KOPT-K1 (cell line): Measurements from ENCODE around the gene SEMA3A.
"Not testable (repeated sequence)": the region's sequence is repeated elsewhere in the genome, so short reads cannot be mapped to it uniquely, and the experiment has no call there.

Experiments used
- H3K27ac ChIP-seq: fragments of 200-600 bp; sonication (generic); 2 replicates; pipeline ENCODE4 v1.5.1; 2016; ENCODE audit warnings: antibody characterized with exemption, mild to moderate bottlenecking, low read depth, low read length; ENCODE audit not compliant: poor library complexity, severe bottlenecking
- H3K36me3 ChIP-seq: fragments of 200-600 bp; sonication (generic); 2 replicates; pipeline ENCODE4 v1.5.1; 2017; ENCODE audit warnings: antibody characterized with exemption, mild to moderate bottlenecking, low read length, moderate library complexity; ENCODE audit not compliant: insufficient read depth
- H3K9me3 ChIP-seq: fragments of 200-600 bp; sonication (generic); 2 replicates; pipeline ENCODE4 v1.5.1; 2017; ENCODE audit warnings: antibody characterized with exemption, low read length, mild to moderate bottlenecking; ENCODE audit not compliant: insufficient read depth, poor library complexity, severe bottlenecking

Gene SEMA3A

GRCh38 chr7:84058311-84059076 lies 136.1 kb downstream of the SEMA3A start:
- Histone ChIP-seq H3K36me3 (no peaks in the 10 kb centered on the region), H3K9me3 (no peaks in the 10 kb centered on the region), H3K27ac (no peak overlapping the region)

- no peaks in the 10 kb centered on the region for H3K36me3 ChIP-seq
- H3K27ac ChIP-seq, result no peak overlapping the region
- H3K9me3 ChIP-seq, result no peaks in the 10 kb centered on the region
These were observed 137.0 kb downstream of the SEMA3A start for GRCh38 chr7:84057576-84057975.

- Histone ChIP-seq H3K36me3 (no peaks in the 10 kb centered on the region), H3K9me3 (no peaks in the 10 kb centered on the region), H3K27ac (no peak overlapping the region)
These were observed 138.5 kb downstream of the SEMA3A start for GRCh38 chr7:84055904-84056605.

GRCh38 chr7:84055199-84055598 lies 139.4 kb downstream of the SEMA3A start:
- H3K9me3 ChIP-seq, H3K36me3 ChIP-seq, H3K27ac ChIP-seq: not testable (repeated sequence)

- no peak overlapping the region for H3K27ac ChIP-seq
- H3K36me3 ChIP-seq, result no peaks in the 10 kb centered on the region
- H3K9me3 ChIP-seq, result no peaks in the 10 kb centered on the region
These were observed 145.3 kb downstream of the SEMA3A start for GRCh38 chr7:84049071-84049836.

GRCh38 chr7:84047085-84047484 lies 147.5 kb downstream of the SEMA3A start:
- no peaks in the 10 kb centered on the region for H3K36me3 ChIP-seq
- H3K27ac ChIP-seq, result no peak overlapping the region

GRCh38 chr7:84044834-84045233 lies 149.8 kb downstream of the SEMA3A start:
- H3K27ac ChIP-seq, result no peak overlapping the region
- H3K36me3 ChIP-seq, result no peaks in the 10 kb centered on the region
- H3K9me3 ChIP-seq, result no peaks in the 10 kb centered on the region

More at GRCh38 chr7:84047085-84047484, 147.5 kb downstream of the SEMA3A start:
- no peaks in the 10 kb centered on the region for H3K9me3 ChIP-seq

- Histone ChIP-seq H3K36me3 (no peaks in the 10 kb centered on the region), H3K9me3 (no peaks in the 10 kb centered on the region), H3K27ac (no peak overlapping the region)
These were observed 150.9 kb downstream of the SEMA3A start for GRCh38 chr7:84043661-84044191.

GRCh38 chr7:84042110-84042539 lies 152.5 kb downstream of the SEMA3A start:
- Histone ChIP-seq H3K27ac (no peak overlapping the region), H3K9me3 (no peaks in the 10 kb centered on the region), H3K36me3 (no peaks in the 10 kb centered on the region)

GRCh38 chr7:84041649-84042048 lies 152.9 kb downstream of the SEMA3A start:
- no peaks in the 10 kb centered on the region for H3K36me3 ChIP-seq
- H3K9me3 ChIP-seq, result no peaks in the 10 kb centered on the region
- no peak overlapping the region for H3K27ac ChIP-seq

GRCh38 chr7:84040355-84040754 lies 154.2 kb downstream of the SEMA3A start:
- no peaks in the 10 kb centered on the region for H3K36me3 ChIP-seq
- no peaks in the 10 kb centered on the region for H3K9me3 ChIP-seq
- no peak overlapping the region for H3K27ac ChIP-seq

GRCh38 chr7:84039432-84039831 lies 155.2 kb downstream of the SEMA3A start:
- H3K36me3 ChIP-seq, result no peaks in the 10 kb centered on the region
- no peak overlapping the region for H3K27ac ChIP-seq
- no peaks in the 10 kb centered on the region for H3K9me3 ChIP-seq

GRCh38 chr7:84027678-84028077 lies 166.9 kb downstream of the SEMA3A start:
- no peak overlapping the region for H3K27ac ChIP-seq
- no peaks in the 10 kb centered on the region for H3K9me3 ChIP-seq
- no peaks in the 10 kb centered on the region for H3K36me3 ChIP-seq

- Histone ChIP-seq H3K27ac (no peak overlapping the region), H3K36me3 (no peaks in the 10 kb centered on the region), H3K9me3 (no peaks in the 10 kb centered on the region)
These were observed 169.2 kb downstream of the SEMA3A start for GRCh38 chr7:84025332-84025927.
